HepG2 (cell line): ENCODE measurements around the gene DNAJC4. TPM values are rescaled to one million over a fixed set of nuclear protein-coding genes. Genes with fewer than 3 reads are reported as not detected.

ENCODE experiments used
- ARNTL ChIP-seq: sonication (generic); formaldehyde crosslinking; IDR thresholded peaks from 2 replicates; pipeline ENCODE4 v1.4.0; 2020; ENCODE audit warnings: mild to moderate bottlenecking, missing genetic modification reagents
- HDAC6 ChIP-seq: fragments of 200-600 bp; sonication (generic); IDR thresholded peaks from 2 replicates; pipeline ENCODE4 v1.7.0; 2017; ENCODE audit warnings: mild to moderate bottlenecking, antibody characterized with exemption, low read length, low read depth
- HNRNPUL1 ChIP-seq: fragments of 200-400 bp; formaldehyde crosslinking; IDR thresholded peaks from 2 replicates; pipeline ENCODE4 v1.6.1; 2017; ENCODE audit warnings: low read depth, mild to moderate bottlenecking, low read length, moderate library complexity
- IKZF5 ChIP-seq: IDR thresholded peaks from 2 replicates; pipeline ENCODE4 v1.6.1; 2018; ENCODE audit warnings: missing genetic modification reagents, mild to moderate bottlenecking, missing compliant biosample characterization
- NAIF1 ChIP-seq: sonication (generic); formaldehyde crosslinking; IDR thresholded peaks from 2 replicates; pipeline ENCODE4 v1.5.0; 2020; ENCODE audit warnings: mild to moderate bottlenecking, missing genetic modification reagents, borderline replicate concordance
- NONO ChIP-seq, 2 experiments: fragments of 450-650 bp in 1 of 2; sonication (generic) in 1 of 2; formaldehyde crosslinking in 1 of 2; IDR thresholded peaks in 1 of 2; conservative IDR thresholded peaks in 1 of 2; 2 replicates each; pipeline versions ENCODE4 v1.6.1 to v1.8.0; 2017 to 2022; ENCODE audit warnings: mild to moderate bottlenecking in 1 of 2, missing genetic modification reagents in 1 of 2, moderate library complexity in 1 of 2
- SMC3 ChIP-seq: IDR thresholded peaks from 2 replicates; pipeline ENCODE4 v1.6.1; 2011; ENCODE audit warnings: low read length, improper control_type of control experiment
- SRSF9 ChIP-seq: fragments of 200-400 bp; formaldehyde crosslinking; IDR thresholded peaks from 2 replicates; pipeline ENCODE4 v1.6.1; 2018; ENCODE audit warnings: borderline replicate concordance, mild to moderate bottlenecking, low read depth, low read length; ENCODE audit not compliant: insufficient read depth, poor library complexity, severe bottlenecking
- TOPORS ChIP-seq: sonication (generic); formaldehyde crosslinking; IDR thresholded peaks from 2 replicates; pipeline ENCODE4 v1.8.0; 2023; ENCODE audit warnings: mild to moderate bottlenecking, missing genetic modification reagents
- TRIM24 ChIP-seq: sonication (generic); formaldehyde crosslinking; IDR thresholded peaks from 2 replicates; pipeline ENCODE4 v1.8.0; 2022; ENCODE audit warnings: mild to moderate bottlenecking, missing genetic modification reagents
- XBP1 ChIP-seq: sonication (generic); formaldehyde crosslinking; IDR thresholded peaks from 2 replicates; pipeline ENCODE4 v1.5.0; 2020; ENCODE audit warnings: missing genetic modification reagents
- ZBTB46 ChIP-seq: sonication (generic); formaldehyde crosslinking; IDR thresholded peaks from 2 replicates; pipeline ENCODE4 v1.4.0; 2020; ENCODE audit warnings: mild to moderate bottlenecking, missing genetic modification reagents, borderline replicate concordance
- ZC3H13 ChIP-seq: sonication (generic); formaldehyde crosslinking; IDR thresholded peaks from 2 replicates; pipeline ENCODE4 v1.8.1; 2023; ENCODE audit warnings: mild to moderate bottlenecking, missing genetic modification reagents, moderate library complexity
- ZHX1 ChIP-seq: sonication (generic); formaldehyde crosslinking; IDR thresholded peaks from 2 replicates; pipeline ENCODE4 v1.8.1; 2022; ENCODE audit warnings: low read depth, mild to moderate bottlenecking, missing genetic modification reagents
- ZNF224 ChIP-seq: sonication (generic); formaldehyde crosslinking; IDR thresholded peaks from 2 replicates; pipeline ENCODE4 v1.5.0; 2020; ENCODE audit warnings: mild to moderate bottlenecking, missing genetic modification reagents
- ZNF337 ChIP-seq: sonication (generic); formaldehyde crosslinking; IDR thresholded peaks from 2 replicates; pipeline ENCODE4 v1.5.1; 2020; ENCODE audit warnings: missing genetic modification reagents, low read depth, mild to moderate bottlenecking, borderline replicate concordance
- ZNF446 ChIP-seq: sonication (generic); formaldehyde crosslinking; IDR thresholded peaks from 2 replicates; pipeline ENCODE4 v1.5.0; 2020; ENCODE audit warnings: mild to moderate bottlenecking, missing genetic modification reagents
- ZNF451 ChIP-seq: sonication (generic); formaldehyde crosslinking; IDR thresholded peaks from 2 replicates; pipeline ENCODE4 v1.5.0; 2020; ENCODE audit warnings: mild to moderate bottlenecking, missing genetic modification reagents
- ZNF549 ChIP-seq: sonication (generic); formaldehyde crosslinking; IDR thresholded peaks from 2 replicates; pipeline ENCODE4 v1.5.0; 2020; ENCODE audit warnings: missing genetic modification reagents
- ZNF589 ChIP-seq: sonication (generic); formaldehyde crosslinking; conservative IDR thresholded peaks from 2 replicates; pipeline ENCODE4 v1.8.0; 2022; ENCODE audit warnings: mild to moderate bottlenecking, moderate library complexity, missing genetic modification reagents
- ZUFSP ChIP-seq: sonication (generic); formaldehyde crosslinking; IDR thresholded peaks from 2 replicates; pipeline ENCODE4 v1.9.0; 2021; ENCODE audit warnings: missing genetic modification reagents, mild to moderate bottlenecking, borderline replicate concordance
- ZZZ3 ChIP-seq: sonication (generic); formaldehyde crosslinking; IDR thresholded peaks from 2 replicates; pipeline ENCODE4 v1.4.0; 2020; ENCODE audit warnings: missing genetic modification reagents, mild to moderate bottlenecking, borderline replicate concordance
- polyA plus RNA-seq, 8 experiments: library from polyadenylated mRNA; depleted of rRNA in 3 of 8; stranded (reverse) in 7 of 8; unstranded in 1 of 8; fragments of >200 nt; fragmentation: Illumina TruSeq in 4 of 8; extraction: Trizol in 4 of 8; gene quantifications; 2 replicates each; pipeline versions ENCODE4 v1.2.1 to v1.2.3, GENCODE V29; 2011 to 2016; ENCODE audit warnings: low read depth in 4 of 8, missing spikeins in 1 of 8, mixed read lengths in 1 of 8; ENCODE audit not compliant: insufficient read depth in 1 of 8
- total RNA-seq, 5 experiments: library from RNA; depleted of rRNA; stranded (reverse); fragments of >200 nt; fragmentation: Illumina TruSeq; extraction: Trizol; gene quantifications; 2 replicates each; pipeline ENCODE4 v1.2.3, GENCODE V29; 2016; ENCODE audit warnings: low read depth in 1 of 5

DNAJC4 gene
- total and polyA plus RNA-seq, 2 of the 13 experiments (the other 11 are each of a cell fraction or from before 2014, with no cell fraction given) = 10.3 to 60.8 TPM

GRCh38 chr11:64185175-64185692, 45.1 kb upstream of the DNAJC4 start (continued):
- no peak; the same call in 1 of the 2 replicates for TF ChIP-seq XBP1 (CRISPR knock-in tag)
- TF ChIP-seq ZNF224 (CRISPR knock-in tag) = peak; percentile 99
- no peak for TF ChIP-seq HDAC6
- TF ChIP-seq ZNF589 = peak; percentile 85; the same call in 1 of the 2 replicates
- TF ChIP-seq ZBTB46 = no peak; the same call in 1 of the 2 replicates
- TF ChIP-seq TRIM24 (CRISPR knock-in tag) = no peak
- no peak for TF ChIP-seq ZUFSP (CRISPR knock-in tag)
- peak; percentile 94; the same call in 1 of the 2 replicates for TF ChIP-seq ZNF446
- peak; percentile 98 for TF ChIP-seq ZNF337 (CRISPR knock-in tag)
- peak; percentile 72 for TF ChIP-seq IKZF5
- TF ChIP-seq NONO (IDR thresholded peaks at IDR 0.05) = no peak
- TF ChIP-seq NONO (CRISPR knock-in tag; conservative IDR thresholded peaks at IDR 0.05) = peak; percentile 79; the same call in 1 of the 2 replicates
- peak; percentile 86; the same call in 1 of the 2 replicates for TF ChIP-seq ZC3H13 (CRISPR knock-in tag)
- TF ChIP-seq ZHX1 (CRISPR knock-in tag) = 0 out of 2 replicates have a peak, but pooled peaks have one; percentile 14
- no peak for TF ChIP-seq SMC3
- TF ChIP-seq TOPORS = peak; percentile 88; the same call in 1 of the 2 replicates
- TF ChIP-seq ZNF549 (CRISPR knock-in tag) = no peak
- TF ChIP-seq ZZZ3 (CRISPR knock-in tag) = peak; percentile 66; the same call in 1 of the 2 replicates
- no peak for TF ChIP-seq SRSF9
- TF ChIP-seq ZNF451 = peak; percentile 97
- peak; percentile 89; the same call in 1 of the 2 replicates for TF ChIP-seq NAIF1 (CRISPR knock-in tag)
- TF ChIP-seq HNRNPUL1 = no peak
- peak; percentile 95 for TF ChIP-seq ARNTL (CRISPR knock-in tag)
